Activated naive CD8-positive, alpha-beta T cell treated with anti-CD3 and anti-CD28 coated beads, Interleukin-2, amount 50 U/mL, for 24 hours (primary cell): ENCODE measurements around the gene MEGF11.

Experiments
- ATAC-seq: fragments of 150-1000 bp; cut with Tn5 transposase; one replicate; pipeline ENCODE4 v1.10.0; 2021
- DNase-seq: peaks from one replicate; pipeline ENCODE4 v3.0.0; 2021
- H3K27ac Mint-ChIP-seq: one replicate; pipeline ENCODE4 v1.8.0; 2021; ENCODE audit warnings: mild to moderate bottlenecking, mixed read lengths
- H3K27me3 Mint-ChIP-seq: one replicate; pipeline ENCODE4 v1.8.0; 2021; ENCODE audit warnings: mixed read lengths
- H3K36me3 Mint-ChIP-seq: one replicate; pipeline ENCODE4 v1.8.0; 2021; ENCODE audit warnings: low read depth, mixed read lengths
- H3K4me1 Mint-ChIP-seq: one replicate; pipeline ENCODE4 v1.8.0; 2021; ENCODE audit warnings: mixed read lengths
- H3K4me3 Mint-ChIP-seq: one replicate; pipeline ENCODE4 v1.8.0; 2021; ENCODE audit warnings: mild to moderate bottlenecking, moderate library complexity, mixed read lengths
- H3K9me3 Mint-ChIP-seq: one replicate; pipeline ENCODE4 v1.8.0; 2021; ENCODE audit warnings: mixed read lengths

Gene MEGF11

GRCh38 chr15:65918357-65918920 is 335.1 kb downstream of the MEGF11 start:
- ATAC-seq: no peak
- Mint-ChIP-seq H3K4me3 (no peak overlapping the region), H3K27ac (peak overlapping the region; percentile 43)

GRCh38 chr15:65917936-65918335 is 335.6 kb downstream of the MEGF11 start:
- peaks cover 37% of the 10 kb centered on the region for H3K4me1 Mint-ChIP-seq
- H3K4me3 Mint-ChIP-seq: no peak overlapping the region
- ATAC-seq: no peak
- H3K9me3 Mint-ChIP-seq: no peaks in the 10 kb centered on the region
- no peak for DNase-seq
- peak overlapping the region; percentile 43 for H3K27ac Mint-ChIP-seq
- no peaks in the 10 kb centered on the region for H3K27me3 Mint-ChIP-seq
- H3K36me3 Mint-ChIP-seq: no peaks in the 10 kb centered on the region

More at GRCh38 chr15:65918357-65918920, 335.1 kb downstream of the MEGF11 start:
- no peak for DNase-seq
- H3K4me1 Mint-ChIP-seq: peaks cover 37% of the 10 kb centered on the region
- H3K36me3 Mint-ChIP-seq: no peaks in the 10 kb centered on the region
- H3K9me3 Mint-ChIP-seq: no peaks in the 10 kb centered on the region
- no peaks in the 10 kb centered on the region for H3K27me3 Mint-ChIP-seq

GRCh38 chr15:65917407-65917756 is 336.2 kb downstream of the MEGF11 start:
- H3K4me1 Mint-ChIP-seq: peaks cover 37% of the 10 kb centered on the region
- H3K27me3 Mint-ChIP-seq: no peaks in the 10 kb centered on the region
- H3K27ac Mint-ChIP-seq: peak overlapping the region; percentile 4
- H3K4me3 Mint-ChIP-seq: no peak overlapping the region
- no peaks in the 10 kb centered on the region for H3K36me3 Mint-ChIP-seq
- H3K9me3 Mint-ChIP-seq: no peaks in the 10 kb centered on the region
- ATAC-seq (no peak), DNase-seq (no peak)

GRCh38 chr15:65916664-65917406 is 336.7 kb downstream of the MEGF11 start:
- DNase-seq (peak; percentile 55), ATAC-seq (peak; percentile 96)
- H3K27me3 Mint-ChIP-seq: no peaks in the 10 kb centered on the region
- no peak overlapping the region for H3K4me3 Mint-ChIP-seq
- peaks cover 37% of the 10 kb centered on the region for H3K4me1 Mint-ChIP-seq
- no peak overlapping the region for H3K27ac Mint-ChIP-seq
- no peaks in the 10 kb centered on the region for H3K9me3 Mint-ChIP-seq
- no peaks in the 10 kb centered on the region for H3K36me3 Mint-ChIP-seq

- peaks cover 37% of the 10 kb centered on the region for H3K4me1 Mint-ChIP-seq
- no peak overlapping the region for H3K27ac Mint-ChIP-seq
- DNase-seq: no peak
- H3K36me3 Mint-ChIP-seq: no peaks in the 10 kb centered on the region
- H3K9me3 Mint-ChIP-seq: no peaks in the 10 kb centered on the region
- H3K4me3 Mint-ChIP-seq: no peak overlapping the region
- H3K27me3 Mint-ChIP-seq: no peaks in the 10 kb centered on the region
- ATAC-seq: no peak
These were observed 337.4 kb downstream of the MEGF11 start for GRCh38 chr15:65916041-65916663.

GRCh38 chr15:65914981-65915925 is 338.3 kb downstream of the MEGF11 start:
- Mint-ChIP-seq H3K36me3 (no peaks in the 10 kb centered on the region), H3K27me3 (no peaks in the 10 kb centered on the region), H3K4me3 (no peak overlapping the region), H3K4me1 (peaks cover 33% of the 10 kb centered on the region), H3K9me3 (no peaks in the 10 kb centered on the region), H3K27ac (no peak overlapping the region)
- DNase-seq (no peak), ATAC-seq (no peak)

- ATAC-seq: no peak
- no peaks in the 10 kb centered on the region for H3K36me3 Mint-ChIP-seq
- H3K27ac Mint-ChIP-seq: no peak overlapping the region
These were observed 339.2 kb downstream of the MEGF11 start for GRCh38 chr15:65914386-65914785.

GRCh38 chr15:65913631-65914199 is 339.8 kb downstream of the MEGF11 start:
- H3K4me3 Mint-ChIP-seq: no peak overlapping the region
- H3K9me3 Mint-ChIP-seq: no peaks in the 10 kb centered on the region
- no peak overlapping the region for H3K27ac Mint-ChIP-seq
- no peaks in the 10 kb centered on the region for H3K36me3 Mint-ChIP-seq
- no peak for DNase-seq
- H3K27me3 Mint-ChIP-seq: no peaks in the 10 kb centered on the region
- H3K4me1 Mint-ChIP-seq: peaks cover 28% of the 10 kb centered on the region
- no peak for ATAC-seq

More at GRCh38 chr15:65914386-65914785, 339.2 kb downstream of the MEGF11 start:
- no peak for DNase-seq
- Mint-ChIP-seq H3K4me1 (peaks cover 31% of the 10 kb centered on the region), H3K27me3 (no peaks in the 10 kb centered on the region), H3K4me3 (no peak overlapping the region), H3K9me3 (no peaks in the 10 kb centered on the region)

GRCh38 chr15:65912235-65912634 is 341.3 kb downstream of the MEGF11 start:
- Mint-ChIP-seq H3K36me3 (no peaks in the 10 kb centered on the region), H3K9me3 (no peaks in the 10 kb centered on the region), H3K4me3 (no peak overlapping the region), H3K27ac (no peak overlapping the region), H3K4me1 (peaks cover 14% of the 10 kb centered on the region), H3K27me3 (no peaks in the 10 kb centered on the region)
- ATAC-seq: no peak
- DNase-seq: no peak

- no peak for DNase-seq
- H3K27ac Mint-ChIP-seq: no peak overlapping the region
- H3K27me3 Mint-ChIP-seq: no peaks in the 10 kb centered on the region
- no peaks in the 10 kb centered on the region for H3K4me1 Mint-ChIP-seq
- ATAC-seq: no peak
- H3K9me3 Mint-ChIP-seq: no peaks in the 10 kb centered on the region
- H3K4me3 Mint-ChIP-seq: no peak overlapping the region
- peaks cover 4% of the 10 kb centered on the region for H3K36me3 Mint-ChIP-seq
These were observed 343.2 kb downstream of the MEGF11 start for GRCh38 chr15:65910341-65910740.

GRCh38 chr15:65909831-65910230 is 343.7 kb downstream of the MEGF11 start:
- H3K4me1 Mint-ChIP-seq: no peaks in the 10 kb centered on the region
- ATAC-seq (no peak), DNase-seq (no peak)
- H3K27ac Mint-ChIP-seq: no peak overlapping the region
- no peak overlapping the region for H3K4me3 Mint-ChIP-seq
- peaks cover 7% of the 10 kb centered on the region for H3K36me3 Mint-ChIP-seq
- H3K9me3 Mint-ChIP-seq: no peaks in the 10 kb centered on the region
- no peaks in the 10 kb centered on the region for H3K27me3 Mint-ChIP-seq

- Mint-ChIP-seq H3K27me3 (no peaks in the 10 kb centered on the region), H3K36me3 (peaks cover 7% of the 10 kb centered on the region), H3K27ac (no peak overlapping the region), H3K4me1 (peaks cover 2% of the 10 kb centered on the region), H3K9me3 (no peaks in the 10 kb centered on the region), H3K4me3 (no peak overlapping the region)
- DNase-seq (no peak), ATAC-seq (no peak)
These were observed 344.7 kb downstream of the MEGF11 start for GRCh38 chr15:65908876-65909275.

GRCh38 chr15:65907661-65908060 is 345.9 kb downstream of the MEGF11 start:
- no peak for DNase-seq
- Mint-ChIP-seq H3K9me3 (no peaks in the 10 kb centered on the region), H3K27me3 (no peaks in the 10 kb centered on the region), H3K4me1 (peaks cover 6% of the 10 kb centered on the region), H3K27ac (no peak overlapping the region), H3K36me3 (peaks cover 10% of the 10 kb centered on the region), H3K4me3 (no peak overlapping the region)
- ATAC-seq: no peak

- H3K4me1 Mint-ChIP-seq: peaks cover 14% of the 10 kb centered on the region
- no peak overlapping the region for H3K4me3 Mint-ChIP-seq
- H3K9me3 Mint-ChIP-seq: no peaks in the 10 kb centered on the region
- H3K27ac Mint-ChIP-seq: no peak overlapping the region
- ATAC-seq: no peak
- peaks cover 10% of the 10 kb centered on the region for H3K36me3 Mint-ChIP-seq
- H3K27me3 Mint-ChIP-seq: no peaks in the 10 kb centered on the region
- no peak for DNase-seq
These were observed 347.2 kb downstream of the MEGF11 start for GRCh38 chr15:65906396-65906795.
